CD4-positive, alpha-beta T cell treated with Interleukin-1 beta for 1 hour (primary cell): ENCODE data around the gene ERGIC1.

Experiments used
- DNase-seq, 2 donors: peaks; one replicate each; pipeline ENCODE4 v3.0.0-alpha.2; 2020 to 2022

ERGIC1 gene

DNA sequence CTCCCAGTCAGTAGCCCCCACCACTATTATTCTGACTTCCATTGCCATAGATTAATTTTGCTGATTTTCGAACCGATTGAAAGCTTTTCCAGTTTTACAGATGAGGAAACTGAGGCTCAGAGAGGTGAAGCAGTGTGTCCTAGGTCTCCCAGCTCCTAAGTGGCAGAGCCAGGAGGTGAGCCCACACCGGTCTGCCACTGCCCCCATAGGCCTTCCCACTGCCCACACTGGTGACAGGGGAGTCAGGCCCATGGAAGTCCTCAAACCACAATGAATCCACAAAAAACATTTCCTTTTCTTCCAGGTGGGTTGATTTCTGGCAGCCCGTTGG, 70.2 kb downstream of the ERGIC1 start:
- DNase-seq = no peak

DNA sequence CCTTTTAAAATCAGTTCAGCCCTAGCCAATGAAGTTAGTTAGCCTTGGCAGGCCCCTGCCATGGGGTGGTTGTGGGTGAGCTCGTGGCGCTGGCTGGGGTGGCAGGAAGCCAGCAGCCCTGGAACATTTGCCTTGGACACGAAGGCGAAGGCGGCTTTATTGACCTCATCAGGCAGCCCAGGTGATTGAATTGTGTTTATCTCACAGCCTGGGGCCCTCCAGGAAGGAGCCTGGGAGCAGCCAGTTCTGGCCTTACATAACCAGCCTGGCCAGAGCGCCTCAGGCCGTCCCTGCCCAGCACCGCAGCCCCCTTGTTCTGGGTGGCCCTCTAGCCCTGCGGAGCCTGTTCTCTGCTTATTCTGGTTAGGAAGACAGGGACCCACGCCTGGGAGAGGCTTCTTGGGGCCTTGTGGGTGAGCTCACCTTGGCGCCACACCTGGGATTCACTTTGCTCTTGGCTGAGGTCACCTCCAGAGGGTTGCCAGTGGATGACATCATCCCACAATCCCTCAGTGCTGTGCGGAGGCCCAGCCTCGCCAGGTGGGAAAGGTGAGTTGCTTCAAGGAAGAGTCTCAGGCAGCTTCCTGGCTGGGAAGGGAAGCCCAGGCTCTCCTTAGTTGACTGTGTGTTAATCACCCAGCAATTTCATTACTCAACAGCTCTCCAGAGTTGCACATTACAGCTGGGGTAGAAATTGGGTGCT, 70.7 kb downstream of the ERGIC1 start:
- DNase-seq = no peak

DNA sequence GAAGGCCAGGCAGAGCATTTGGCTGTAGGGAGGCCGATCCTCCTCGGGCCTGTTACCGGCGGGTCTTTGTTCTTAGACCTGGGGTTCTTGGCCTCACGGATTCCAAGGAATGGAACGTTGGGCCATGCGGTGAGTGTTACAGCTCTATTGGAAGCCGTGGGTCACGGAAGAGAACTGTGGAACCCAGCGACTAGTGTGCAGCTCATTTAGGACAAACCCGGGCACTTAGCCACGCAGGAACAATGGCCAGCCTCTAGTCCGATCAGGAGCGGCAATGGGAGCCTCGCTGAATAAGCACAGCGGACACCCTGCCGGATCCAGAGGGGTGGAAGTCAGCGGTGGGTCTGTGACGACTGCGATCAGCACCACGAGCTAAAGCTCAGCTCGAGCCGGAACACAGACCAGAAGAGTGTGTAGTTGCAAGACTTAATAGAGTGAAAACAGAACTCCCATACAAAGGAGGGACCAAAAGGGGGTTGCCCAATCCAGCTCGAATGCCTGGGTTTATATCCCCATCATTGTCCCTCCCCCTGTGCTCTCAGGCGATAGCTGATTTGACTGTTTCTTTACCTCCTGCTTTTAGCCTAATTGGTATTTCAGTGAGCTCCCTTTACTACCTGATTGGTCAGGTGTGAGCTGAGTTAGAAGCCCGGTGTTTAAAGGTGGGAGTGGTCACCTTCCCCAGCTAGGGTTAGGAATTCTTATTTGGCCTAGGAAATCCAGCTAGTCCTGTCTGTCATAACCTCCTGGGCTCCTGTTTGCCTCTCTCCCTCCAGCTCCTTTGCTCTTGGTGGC, 71.5 kb downstream of the ERGIC1 start:
- no peak for DNase-seq

DNA sequence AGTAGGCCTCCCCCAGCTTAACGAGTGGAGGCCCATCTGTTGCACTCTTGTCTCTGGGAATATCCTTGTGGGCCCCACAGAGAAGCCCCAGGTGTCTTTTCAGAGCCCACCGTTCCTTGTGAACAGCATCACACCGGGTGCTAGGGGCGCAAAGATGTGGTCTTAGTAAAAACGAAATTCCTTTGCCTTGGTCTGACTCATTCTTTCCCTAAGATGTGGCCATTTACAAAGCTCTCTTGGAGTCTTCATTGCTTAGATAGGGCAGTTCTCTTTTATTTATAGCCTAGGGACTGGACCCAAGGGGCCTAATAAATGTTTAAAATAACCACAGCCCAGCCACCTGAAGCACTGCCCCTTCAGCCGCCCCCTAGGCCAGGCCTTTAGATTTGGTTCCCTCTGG, 72.4 kb downstream of the ERGIC1 start:
- no peak for DNase-seq

DNA sequence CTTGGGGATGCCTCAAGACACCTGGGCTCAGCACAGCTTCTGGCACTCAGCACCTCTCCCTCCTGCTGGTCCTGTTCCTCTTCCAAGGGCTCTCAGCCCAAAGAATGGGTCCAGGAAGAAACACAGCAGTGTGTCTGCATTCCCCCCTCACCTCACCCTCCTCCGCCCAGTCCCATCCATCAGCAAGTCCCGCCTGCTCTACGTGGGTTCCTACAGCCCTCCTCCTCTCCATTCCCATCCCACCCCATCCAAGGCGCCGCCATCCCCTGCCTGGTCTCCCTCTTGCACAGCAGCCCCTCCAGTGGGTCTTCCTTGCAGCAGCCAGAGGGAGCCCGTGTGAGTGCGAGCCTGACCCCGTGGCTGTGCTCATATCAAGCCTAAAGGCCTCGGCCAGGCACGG, 72.8 kb downstream of the ERGIC1 start:
- no peak for DNase-seq

DNA sequence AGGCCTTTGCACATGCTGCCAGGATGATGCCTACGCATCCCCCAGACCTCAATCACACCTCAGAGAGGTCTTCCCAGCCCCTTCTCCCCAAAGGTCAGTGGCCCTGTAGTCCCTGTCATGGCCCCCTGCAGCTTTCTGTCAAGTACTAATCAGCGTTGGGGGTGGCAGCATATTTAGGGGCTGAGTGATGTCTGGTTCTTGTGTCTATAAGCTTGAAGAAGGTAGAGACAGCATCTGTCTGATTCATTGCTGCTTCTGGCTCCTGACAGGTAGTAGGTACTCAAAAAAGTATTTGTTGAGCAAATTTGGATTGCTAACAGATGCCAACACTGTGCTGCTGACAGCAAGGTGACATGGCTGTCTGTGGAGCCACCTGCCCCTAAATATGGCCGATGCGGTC, 73.6 kb downstream of the ERGIC1 start:
- DNase-seq = no peak

DNA sequence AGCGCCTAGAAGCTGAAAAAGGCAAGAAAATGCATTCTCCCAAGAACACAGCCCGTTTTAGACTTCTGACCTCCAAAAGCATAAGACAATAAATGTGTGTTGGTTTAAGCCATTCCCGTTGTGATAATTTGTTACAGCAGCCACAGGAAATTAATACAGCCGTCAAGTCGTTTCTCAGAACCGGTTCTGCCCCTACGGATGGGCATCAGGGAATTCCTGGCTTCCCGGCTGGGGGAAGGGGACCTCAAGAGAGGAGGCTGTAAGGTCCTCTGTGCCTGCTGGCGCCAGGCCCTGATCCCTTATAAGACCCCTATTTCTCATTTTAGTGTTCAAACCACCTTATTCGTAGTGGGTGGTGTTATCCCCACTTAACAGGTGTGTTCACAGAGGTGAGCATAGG, 74.6 kb downstream of the ERGIC1 start:
- no peak for DNase-seq

DNA sequence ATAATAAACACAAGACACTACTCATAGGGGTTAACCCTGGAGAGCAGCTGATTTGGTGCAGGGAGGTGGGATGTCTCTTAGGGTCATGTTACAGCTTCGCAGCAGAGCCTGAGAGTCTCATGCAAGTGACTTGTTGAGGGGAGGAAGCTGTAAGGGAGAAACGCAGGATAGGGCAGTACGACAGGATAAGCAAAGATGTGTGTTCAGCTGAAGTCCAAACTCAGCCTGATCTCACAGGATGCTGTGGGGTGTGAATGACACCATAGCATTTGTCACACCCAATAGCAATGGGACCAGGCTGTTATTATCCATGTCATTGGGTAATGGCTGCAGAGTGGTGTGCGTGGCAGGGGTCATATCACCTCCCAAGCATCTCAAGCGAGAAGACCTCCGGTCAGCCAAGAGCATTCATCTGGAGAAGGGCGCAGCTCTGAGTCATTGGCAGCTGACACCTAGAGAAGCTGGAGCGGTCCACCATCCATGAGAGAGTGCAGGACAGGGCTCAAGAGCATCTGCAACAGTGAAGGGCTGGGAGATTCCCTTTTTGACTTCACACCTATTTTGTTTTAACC, 76.0 kb downstream of the ERGIC1 start:
- DNase-seq = no peak

DNA sequence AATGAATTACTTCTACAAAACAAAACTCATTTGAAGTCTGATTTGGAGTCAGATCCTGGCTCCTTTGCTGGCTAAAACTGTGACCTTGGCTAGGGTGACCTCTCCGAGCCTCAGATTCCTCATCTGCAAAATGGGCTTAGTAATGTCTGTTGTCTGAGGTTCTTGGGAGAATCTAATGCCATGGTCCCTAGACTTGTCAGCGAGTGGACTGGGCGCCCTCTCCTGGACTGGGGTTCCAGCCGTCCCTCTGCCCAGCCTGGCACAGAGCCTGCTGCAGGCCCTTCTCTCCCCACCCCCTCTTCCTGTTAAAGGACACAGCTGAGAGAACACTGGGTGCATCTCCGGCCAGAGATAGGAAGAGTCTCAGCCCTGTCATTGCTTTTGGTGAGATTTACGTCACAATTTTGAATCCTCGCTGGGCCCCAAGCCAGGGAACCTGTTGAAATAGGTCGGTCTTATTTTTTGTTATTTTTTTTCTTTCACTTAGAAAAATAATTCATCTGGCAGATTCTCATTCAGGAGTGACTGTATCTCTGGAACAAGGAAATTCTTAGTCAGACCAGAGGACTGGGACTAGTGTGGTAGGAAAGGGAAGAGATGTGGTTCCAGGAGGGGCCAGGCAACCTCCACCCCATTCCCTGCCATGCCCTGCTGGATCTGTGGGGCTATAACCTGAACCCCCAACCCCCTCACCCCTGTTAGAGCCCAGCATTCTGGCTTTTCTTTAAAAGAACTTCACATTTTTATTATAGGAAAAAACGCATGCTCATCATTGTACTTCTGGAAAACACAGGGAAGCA, 77.0 kb downstream of the ERGIC1 start:
- DNase-seq = peak; percentile 31 to 71

DNA sequence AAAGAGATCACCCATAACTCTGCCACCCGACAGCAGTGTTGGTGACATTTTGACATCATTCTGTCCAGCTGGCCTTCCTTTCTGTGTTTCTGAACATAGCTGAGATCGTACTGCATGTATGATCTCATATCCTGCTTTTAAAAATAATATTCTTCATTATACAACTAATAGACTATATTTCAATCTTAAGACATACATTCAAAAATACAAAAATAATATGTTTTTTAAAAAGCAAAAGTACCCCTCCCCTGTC, 77.5 kb downstream of the ERGIC1 start:
- no peak for DNase-seq

DNA sequence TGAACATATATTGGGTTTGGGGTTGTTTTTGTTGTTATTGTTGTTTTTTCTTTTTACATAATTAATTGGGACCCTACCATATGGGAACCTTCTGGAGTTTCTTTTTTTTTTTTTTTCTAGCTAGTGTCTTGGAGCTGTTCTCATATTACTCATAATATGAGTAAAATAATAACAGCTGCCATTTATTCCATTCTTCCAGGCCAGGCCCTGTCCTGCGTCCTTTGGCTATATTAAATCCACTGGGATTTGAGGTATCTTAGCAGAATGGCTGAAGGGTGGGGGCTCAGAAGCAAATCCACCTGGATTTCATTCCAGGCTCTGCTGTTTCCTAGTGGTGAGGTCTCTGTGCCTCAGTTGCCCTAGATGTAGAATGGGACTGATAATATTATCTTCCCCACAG, 77.9 kb downstream of the ERGIC1 start:
- DNase-seq = no peak

DNA sequence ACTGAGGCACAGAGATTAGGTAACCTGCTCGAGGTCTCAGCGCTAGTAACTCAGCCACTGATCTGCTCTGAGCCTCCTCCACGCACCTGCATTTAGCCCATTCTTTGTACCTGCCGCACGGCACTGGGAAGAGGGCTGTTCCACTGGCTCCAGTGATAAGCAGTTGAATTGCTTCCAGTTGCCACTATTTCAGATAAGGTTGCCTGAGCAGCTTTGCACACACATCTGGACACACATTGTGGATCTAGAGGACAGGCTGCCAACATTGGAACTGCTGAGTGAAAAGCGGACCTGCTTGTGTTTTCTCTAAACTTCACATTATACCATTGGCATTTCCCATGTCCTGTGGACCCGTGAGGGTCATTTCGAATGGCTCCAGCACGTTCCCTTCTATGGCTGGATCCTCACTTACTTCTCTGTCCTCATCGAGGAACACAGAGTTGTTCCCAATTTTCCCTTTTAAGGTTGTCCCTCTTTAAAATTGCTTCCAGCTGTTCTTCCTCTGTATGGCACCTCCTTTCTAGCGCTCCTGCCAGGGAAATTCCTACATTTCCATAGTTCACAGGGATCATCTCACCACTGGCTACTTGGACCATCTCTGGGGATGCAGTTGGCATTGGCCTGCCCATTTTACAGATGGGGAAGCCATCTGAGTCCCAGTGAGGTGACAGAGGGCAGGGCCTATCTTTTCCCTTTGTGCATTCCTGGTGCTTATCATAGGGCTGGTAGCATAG, 79.2 kb downstream of the ERGIC1 start:
- no peak for DNase-seq

DNA sequence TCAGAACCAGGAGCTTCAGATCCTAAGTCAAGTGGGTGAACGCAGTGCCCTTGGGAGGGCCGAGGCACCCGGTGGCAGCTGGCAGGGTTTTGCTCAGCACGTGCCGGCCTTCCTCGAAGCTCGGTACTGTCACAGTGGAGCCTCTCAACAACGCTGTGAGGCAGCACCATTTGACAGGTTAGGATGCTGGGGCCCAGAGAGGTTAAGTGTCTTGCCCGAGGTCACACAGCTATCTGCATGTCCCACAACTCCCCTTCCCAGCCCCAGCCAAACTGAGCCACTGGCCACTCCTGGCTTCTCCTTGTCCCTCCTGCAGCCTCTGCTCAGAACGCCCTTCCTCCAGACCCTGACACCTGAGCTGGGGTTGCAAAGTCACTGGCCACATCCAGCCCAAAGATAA, 81.5 kb downstream of the ERGIC1 start:
- DNase-seq = no peak

DNA sequence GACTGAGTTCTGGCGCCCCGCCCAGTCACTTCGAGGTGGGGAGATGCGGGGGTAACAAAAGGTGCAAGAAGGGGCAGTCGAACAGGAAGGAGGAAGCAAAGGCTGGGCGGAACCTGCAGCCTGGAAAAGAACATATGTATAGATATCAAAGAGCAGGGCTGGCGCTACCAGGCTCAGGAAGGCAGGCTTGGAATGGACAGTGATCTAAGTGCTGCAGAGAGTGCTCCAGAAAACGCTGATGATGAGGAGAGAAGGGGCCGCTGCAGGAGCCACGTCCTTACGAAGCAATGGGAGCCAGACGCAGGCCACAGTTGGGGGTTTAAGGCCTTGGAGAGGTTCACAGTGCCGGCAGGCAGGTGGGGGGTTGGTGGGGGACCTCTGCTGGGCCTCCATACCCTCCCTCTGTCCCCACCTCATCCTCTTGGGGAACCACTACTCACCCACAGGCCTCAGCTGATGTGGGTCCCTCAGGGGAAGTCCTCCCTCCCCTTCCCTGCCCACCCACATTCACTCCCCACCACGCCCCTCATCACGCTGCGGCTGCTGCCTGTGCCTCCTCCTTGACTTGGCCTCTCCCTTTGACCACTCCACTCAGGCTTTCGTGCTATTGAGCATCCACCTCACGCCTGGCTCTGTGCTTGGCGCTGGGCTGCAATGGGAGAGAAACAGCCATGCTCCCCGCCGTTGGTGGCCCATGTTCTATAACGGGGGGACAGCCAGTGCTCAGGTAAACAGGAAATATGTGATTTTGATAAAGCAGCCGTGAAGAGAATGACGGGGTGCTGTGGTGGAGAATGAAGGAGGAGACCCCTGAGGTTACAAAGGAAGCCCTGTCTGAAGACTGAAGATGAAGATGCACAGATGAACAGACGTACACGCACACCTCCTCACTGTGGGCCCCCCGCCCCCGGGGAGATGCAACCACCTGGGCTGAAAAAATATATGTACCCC, 84.6 kb downstream of the ERGIC1 start:
- peak; percentile 36 to 49 for DNase-seq

DNA sequence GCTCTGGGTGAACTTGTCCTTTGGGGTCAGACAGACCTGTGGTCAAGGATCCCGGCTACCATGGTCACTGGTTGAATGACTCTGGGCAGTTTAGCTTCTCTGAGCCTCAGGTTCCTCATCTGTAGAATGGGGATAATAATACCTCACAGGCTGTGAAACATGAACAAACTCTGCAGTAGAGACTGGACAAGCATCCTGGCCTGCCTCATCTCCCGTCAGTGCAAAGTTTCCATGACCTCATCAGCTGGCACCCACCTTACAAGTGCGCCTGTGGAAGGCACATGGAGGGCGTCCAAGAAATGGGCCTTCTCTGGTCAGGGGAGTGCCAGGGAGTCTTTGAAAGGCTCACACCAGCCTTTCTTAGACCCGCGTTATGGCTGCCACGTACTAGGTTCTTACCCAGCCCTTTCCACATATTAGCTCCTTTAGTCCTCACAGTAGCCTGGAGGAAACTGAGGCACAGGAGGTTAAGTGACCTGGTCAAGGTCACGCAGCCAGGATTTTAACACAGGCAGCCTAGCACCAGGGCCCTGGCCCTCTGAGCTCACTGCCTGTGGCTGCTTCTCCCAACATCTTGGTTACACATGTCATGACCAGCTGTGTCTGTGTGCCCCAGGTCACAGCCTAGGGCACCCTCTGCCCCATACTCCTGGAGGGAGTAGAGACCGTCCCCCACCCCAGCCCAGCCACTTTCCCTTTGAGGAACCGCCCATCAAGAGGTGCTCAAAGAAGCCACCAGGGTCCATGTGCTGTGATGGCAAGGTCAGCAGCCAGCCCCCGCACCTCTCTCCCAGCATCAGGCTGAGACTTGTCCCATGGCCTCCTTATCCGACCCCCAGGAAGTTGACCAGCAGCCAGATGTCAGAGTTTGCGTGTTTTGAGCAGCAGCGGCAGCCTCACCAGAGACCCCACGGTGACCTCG, 85.7 kb downstream of the ERGIC1 start:
- DNase-seq = no peak

DNA sequence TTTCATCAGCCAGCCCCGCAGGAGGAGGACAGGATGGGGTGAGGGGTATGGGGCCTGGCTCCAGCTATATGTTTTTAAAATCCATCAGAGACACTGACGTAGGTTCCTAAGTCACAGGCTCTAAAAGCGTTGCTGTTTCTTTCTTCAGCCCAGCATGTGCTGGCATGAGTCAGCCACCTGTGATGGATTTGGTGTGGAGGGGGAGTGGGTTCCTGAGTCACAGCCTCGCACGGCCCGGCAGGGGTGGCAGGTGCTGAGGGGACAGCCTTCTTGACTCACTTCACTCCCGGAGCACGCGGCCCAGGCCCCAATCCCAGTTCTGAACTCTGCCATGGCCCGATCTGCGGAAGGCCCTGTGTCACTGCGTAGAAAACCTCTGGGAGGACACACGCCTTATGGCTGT, 86.4 kb downstream of the ERGIC1 start:
- DNase-seq = no peak

DNA sequence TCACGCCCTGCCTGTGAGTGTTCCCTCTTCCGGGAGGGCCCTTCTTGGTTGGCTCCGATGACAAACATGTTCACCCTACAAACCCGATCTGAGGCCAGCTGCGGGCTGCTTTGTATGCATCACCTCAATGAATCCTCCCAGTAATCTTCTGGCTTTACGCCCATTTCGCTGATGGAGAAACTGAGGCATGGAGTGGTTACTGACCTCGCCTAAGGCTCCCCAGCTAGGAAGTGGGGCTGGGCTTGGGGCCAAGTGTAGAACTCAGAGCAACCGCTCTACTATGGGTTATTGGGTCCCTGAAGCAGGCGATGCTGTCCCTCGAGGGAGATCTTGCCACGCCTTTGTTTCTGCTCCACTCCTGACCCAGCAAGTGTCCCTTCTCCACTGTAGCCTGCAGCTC, 86.9 kb downstream of the ERGIC1 start:
- no peak for DNase-seq

DNA sequence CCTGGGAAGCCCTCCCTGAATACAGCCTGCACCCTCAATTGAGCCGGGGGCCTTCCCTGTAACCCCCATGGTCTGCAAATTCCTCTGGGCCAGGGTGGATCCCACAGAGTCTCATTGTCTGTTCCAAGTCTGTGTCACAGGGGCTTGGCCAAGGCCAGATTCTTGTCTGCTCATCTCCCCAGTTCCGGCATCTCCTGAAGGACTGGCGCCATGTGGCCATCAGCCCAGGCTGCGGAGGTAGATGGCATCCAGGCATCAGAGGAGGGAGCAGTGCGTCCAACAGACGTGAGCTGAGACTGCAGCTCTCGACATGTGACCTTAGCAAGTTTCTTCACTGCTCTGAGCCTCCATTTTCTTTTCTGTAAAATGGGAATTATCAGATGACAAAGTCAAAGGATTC, 87.9 kb downstream of the ERGIC1 start:
- DNase-seq = no peak

DNA sequence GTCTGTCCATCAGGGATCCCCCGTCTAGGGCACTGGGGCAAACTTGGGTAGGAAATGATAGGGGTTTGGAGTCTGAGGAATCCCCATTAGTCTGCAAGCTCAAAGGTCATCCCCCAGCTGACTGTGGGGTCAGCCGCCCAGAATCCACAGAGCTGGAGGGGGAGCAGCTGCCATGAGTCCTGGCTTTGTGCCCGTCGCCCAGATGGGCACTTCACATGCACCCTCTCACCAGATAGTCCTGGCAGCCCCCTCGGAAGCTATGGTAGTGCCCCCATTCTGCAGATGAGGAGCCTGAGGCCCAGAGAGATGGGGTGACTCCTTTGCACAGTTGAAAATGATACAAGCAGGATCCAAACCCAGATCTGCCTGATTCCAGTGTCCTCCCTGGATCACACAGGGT, 89.5 kb downstream of the ERGIC1 start:
- no peak for DNase-seq

DNA sequence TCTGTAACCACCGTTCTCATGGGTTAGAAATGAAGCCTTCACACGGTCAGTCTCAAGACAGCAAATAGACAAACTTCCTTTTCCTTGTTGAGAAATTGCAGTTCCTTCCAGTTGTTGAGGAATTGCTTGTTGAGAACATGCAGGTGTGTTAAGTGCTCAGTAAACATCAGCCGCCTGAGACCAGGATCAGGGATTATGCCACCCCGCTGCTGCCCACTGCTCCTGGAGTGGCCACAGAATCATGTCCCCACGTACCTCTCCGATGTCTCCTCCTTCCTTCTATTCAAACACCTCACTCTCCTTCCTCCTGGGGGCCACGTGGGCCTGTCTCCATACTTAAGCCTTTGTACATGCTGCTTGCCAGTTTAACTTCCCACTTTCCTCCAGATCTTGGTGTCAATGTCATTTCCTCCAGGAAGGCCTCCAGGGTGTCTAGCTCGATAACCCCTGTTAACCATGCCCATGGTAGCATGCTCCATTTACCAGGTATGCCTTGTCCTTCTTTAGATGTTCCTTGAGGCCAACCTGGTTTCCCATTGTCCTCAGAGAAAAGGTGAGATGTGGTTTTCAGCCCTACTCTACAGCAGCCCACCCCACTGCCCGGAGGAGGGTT, 91.4 kb downstream of the ERGIC1 start:
- no peak for DNase-seq
